Panc1 (cell line): ENCODE results near the gene RAB3IL1. TPM values are rescaled to one million over a fixed set of nuclear protein-coding genes. Genes with fewer than 3 reads are reported as not detected.

ENCODE experiments used
- ATAC-seq: fragments of 200-7000 bp; cut with Tn5 transposase; 2 replicates; pipeline ENCODE4 v1.9.1; 2020; ENCODE audit warnings: mild to moderate bottlenecking, moderate library complexity
- BruUV-seq: library from RNA; stranded (reverse); fragments of 400-500 nt; replicated peaks from 2 replicates; lab custom pipeline; 2021; lab: Mats Ljungman, UMichigan
- CTCF ChIA-PET: fragments of 300-600 bp; sonication (Branson Sonifier 250); formaldehyde crosslinking; loops from one replicate; lab custom pipeline; 2022; ENCODE audit warnings: antibody characterized with exemption; lab: Charles Lee
- POLR2A ChIA-PET: fragments of 300-600 bp; sonication (Branson Sonifier 250); formaldehyde crosslinking; loops from one replicate; lab custom pipeline; 2022; ENCODE audit warnings: antibody characterized with exemption; lab: Charles Lee
- DNase-seq: peaks from one replicate; pipeline ENCODE4 v3.0.0-alpha.2; 2010; ENCODE audit warnings: low read depth, low spot score
- H3K27ac ChIP-seq: 2 replicates; pipeline ENCODE4 v1.5.1; 2011; ENCODE audit warnings: mild to moderate bottlenecking, low read length, inconsistent platforms
- H3K27me3 ChIP-seq: fragments of 200-500 bp; sonication (Bioruptor generic); 2 replicates; pipeline ENCODE4 v1.6.0; 2014; ENCODE audit warnings: low read length, inconsistent platforms; ENCODE audit not compliant: control insufficient read depth, insufficient read depth
- H3K36me3 ChIP-seq: fragments of 200-500 bp; sonication (Bioruptor generic); 2 replicates; pipeline ENCODE4 v1.5.1; 2014; ENCODE audit warnings: inconsistent platforms, mild to moderate bottlenecking, low read length, moderate library complexity; ENCODE audit not compliant: control insufficient read depth, insufficient read depth
- H3K4me1 ChIP-seq: 2 replicates; pipeline ENCODE4 v1.5.1; 2011; ENCODE audit warnings: inconsistent platforms, mild to moderate bottlenecking, low read length, moderate library complexity; ENCODE audit not compliant: control insufficient read depth, insufficient read depth
- H3K4me3 ChIP-seq, 2 experiments: 2 replicates each; pipeline ENCODE4 v1.5.1; 2011 to 2012; ENCODE audit warnings: low read depth in 2 of 2, low read length in 2 of 2, mild to moderate bottlenecking in 2 of 2, inconsistent platforms in 1 of 2, moderate library complexity in 1 of 2
- H3K9me3 ChIP-seq: fragments of 200-500 bp; sonication (Bioruptor generic); 2 replicates; pipeline ENCODE4 v1.5.1; 2014; ENCODE audit warnings: low read depth, mild to moderate bottlenecking, inconsistent platforms, low read length, moderate library complexity; ENCODE audit not compliant: control insufficient read depth, insufficient read depth
- CTCF ChIP-seq: fragments of 450-650 bp; IDR thresholded peaks from 2 replicates; pipeline ENCODE4 v1.5.1; 2017; ENCODE audit warnings: mild to moderate bottlenecking
- POLR2AphosphoS5 ChIP-seq: IDR thresholded peaks from 2 replicates; pipeline ENCODE4 v1.6.1; 2012; ENCODE audit warnings: mild to moderate bottlenecking, low read depth, low read length, moderate library complexity
- REST ChIP-seq, 2 experiments: IDR thresholded peaks; 2 replicates each; pipeline ENCODE4 v1.6.1; 2011 to 2012; ENCODE audit warnings: low read depth in 2 of 2, control low read depth in 1 of 2, low read length in 1 of 2, mild to moderate bottlenecking in 1 of 2, moderate library complexity in 1 of 2; ENCODE audit not compliant: insufficient read depth in 1 of 2
- SIN3A ChIP-seq: IDR thresholded peaks from 2 replicates; pipeline ENCODE4 v1.6.1; 2012; ENCODE audit warnings: low read depth, mild to moderate bottlenecking, low read length, moderate library complexity, borderline replicate concordance; ENCODE audit not compliant: insufficient read depth
- TCF7L2 ChIP-seq: IDR thresholded peaks from 2 replicates; pipeline ENCODE4 v1.6.1; 2011; ENCODE audit warnings: mild to moderate bottlenecking, low read depth, low read length, inconsistent platforms
- in situ Hi-C: cut with HindIII; loops from 2 replicates; pipeline ENCODE4 v1.10.0; 2016; ENCODE audit warnings: low sequenced_read_pairs, low pct_unique_long_range_greater_than_20kb
- intact Hi-C: fragments of 100-400 bp; cut with micrococcal nuclease; formaldehyde crosslinking; loops from one replicate; pipeline ENCODE4 v1.10.0; 2022; ENCODE audit not compliant: unreplicated experiment
- total RNA-seq: library from RNA; stranded (reverse); gene quantifications from one replicate; pipeline ENCODE4 v1.2.1, GENCODE V29; 2021; ENCODE audit not compliant: unreplicated experiment

Gene RAB3IL1
- total RNA-seq, 1 experiment from 2014 or later: 8.9 TPM

GRCh38 chr11:61963016-61963281, 45.6 kb upstream of the RAB3IL1 start:
- no peaks in the 10 kb centered on the region for H3K27me3 ChIP-seq
- ChIA-PET CTCF (no interaction called here), POLR2A (no interaction called here)
- intact Hi-C loops: no loop called here
- in situ Hi-C loops: no loop called here
- ATAC-seq (peak; percentile 9; the same call in 1 of the 2 replicates), DNase-seq (no peak)
- peak overlapping the region; percentile 41; the same call in 1 of the 2 replicates for H3K27ac ChIP-seq
- no peak overlapping the region for H3K4me3 ChIP-seq
- peaks cover 31% of the 10 kb centered on the region for H3K4me1 ChIP-seq
- TF ChIP-seq REST (IDR thresholded peaks at IDR 0.05; ENCODE audit: insufficient read depth in 1 of 2, low read depth in 2 of 2, low read length in 1 of 2) (no peak), POLR2AphosphoS5 (peak; percentile 68; the same call in 1 of the 2 replicates)
- no peaks in the 10 kb centered on the region for H3K9me3 ChIP-seq
- H3K36me3 ChIP-seq: peaks cover 21% of the 10 kb centered on the region
- BruUV-seq: no TSS peak

GRCh38 chr11:61962213-61963015, 45.0 kb upstream of the RAB3IL1 start:
- peaks cover 21% of the 10 kb centered on the region for H3K36me3 ChIP-seq
- H3K4me3 ChIP-seq: no peak overlapping the region
- POLR2A ChIA-PET: no interaction called here
- BruUV-seq: no TSS peak
- no peaks in the 10 kb centered on the region for H3K27me3 ChIP-seq
- TF ChIP-seq POLR2AphosphoS5 (no peak; the same call in 1 of the 2 replicates), TCF7L2 (no peak), SIN3A (no peak), REST (IDR thresholded peaks at IDR 0.05; ENCODE audit: insufficient read depth in 1 of 2, low read depth in 2 of 2, low read length in 1 of 2) (no peak), CTCF (no peak)
- intact Hi-C loops (no loop called here), in situ Hi-C loops (no loop called here)
- H3K4me1 ChIP-seq: peaks cover 31% of the 10 kb centered on the region
- DNase-seq (no peak), ATAC-seq (no peak; the same call in 1 of the 2 replicates)
- CTCF ChIA-PET: interaction anchor here (1.3 to 1.6 kb wide), 2 partner anchors 14 to 120 kb away, joined by 4 read pairs; no protein-coding TSS in a partner anchor
- H3K9me3 ChIP-seq: no peaks in the 10 kb centered on the region
- H3K27ac ChIP-seq: peak overlapping the region; percentile 41
